Ectodermal cell (in vitro differentiated cells): ENCODE data around the gene ENTHD1.

ENCODE experiments used
- H3K27ac ChIP-seq: 2 replicates; pipeline ENCODE4 v1.7.0; 2013; ENCODE audit warnings: mild to moderate bottlenecking, low read depth, low read length; ENCODE audit not compliant: insufficient read depth, poor library complexity, severe bottlenecking
- H3K27me3 ChIP-seq: 2 replicates; pipeline ENCODE4 v1.7.0; 2013; ENCODE audit warnings: mild to moderate bottlenecking, low read length; ENCODE audit not compliant: insufficient read depth, control insufficient read depth, poor library complexity, severe bottlenecking
- H3K36me3 ChIP-seq: one replicate; pipeline ENCODE4 v1.7.0; 2013; ENCODE audit warnings: low read length; ENCODE audit not compliant: control insufficient read depth, insufficient read depth
- H3K4me1 ChIP-seq: one replicate; pipeline ENCODE4 v1.7.0; 2013; ENCODE audit warnings: low read length; ENCODE audit not compliant: control insufficient read depth, insufficient read depth
- H3K4me3 ChIP-seq: 2 replicates; pipeline ENCODE4 v1.7.0; 2013; ENCODE audit warnings: low read depth, low read length, control low read depth; ENCODE audit not compliant: insufficient read depth
- H3K9me3 ChIP-seq: 2 replicates; pipeline ENCODE4 v1.7.0; 2013; ENCODE audit warnings: mild to moderate bottlenecking, low read length, moderate library complexity; ENCODE audit not compliant: control insufficient read depth
- WGBS, 2 experiments: methylation state at CpG; one replicate each; pipeline ENCODE4 v1.1.7; 2013; ENCODE audit warnings: missing lambda C conversion rate in 2 of 2; 5-methylcytosine and 5-hydroxymethylcytosine counted together

ENTHD1 gene

GRCh38 chr22:39719559-39720450 lies 173.8 kb downstream of the ENTHD1 start:
- WGBS, 2 experiments = 68 to 72% methylated on average over 12 to 15 of the region's 15 CpGs
- Histone ChIP-seq H3K4me1 (no peaks in the 10 kb centered on the region), H3K36me3 (no peaks in the 10 kb centered on the region), H3K9me3 (no peaks in the 10 kb centered on the region), H3K27me3 (peaks cover 3% of the 10 kb centered on the region), H3K27ac (no peak overlapping the region), H3K4me3 (no peak overlapping the region)

GRCh38 chr22:39718921-39719475 lies 174.6 kb downstream of the ENTHD1 start:
- Histone ChIP-seq H3K4me3 (no peak overlapping the region), H3K9me3 (no peaks in the 10 kb centered on the region), H3K36me3 (no peaks in the 10 kb centered on the region), H3K4me1 (no peaks in the 10 kb centered on the region), H3K27ac (no peak overlapping the region), H3K27me3 (peaks cover 3% of the 10 kb centered on the region)
- WGBS, 2 experiments = 93% methylated on average over 8 of the region's 8 CpGs

GRCh38 chr22:39718206-39718605 lies 175.4 kb downstream of the ENTHD1 start:
- H3K9me3 ChIP-seq = no peaks in the 10 kb centered on the region
- 94 to 95% methylated on average over 7 of the region's 7 CpGs for WGBS, 2 experiments
- no peak overlapping the region for H3K27ac ChIP-seq
- H3K27me3 ChIP-seq = peaks cover 3% of the 10 kb centered on the region
- no peaks in the 10 kb centered on the region for H3K36me3 ChIP-seq
- H3K4me1 ChIP-seq = peaks cover 2% of the 10 kb centered on the region
- H3K4me3 ChIP-seq = no peak overlapping the region

- Histone ChIP-seq H3K4me1 (peaks cover 9% of the 10 kb centered on the region), H3K9me3 (no peaks in the 10 kb centered on the region), H3K27ac (no peak overlapping the region), H3K27me3 (peaks cover 1% of the 10 kb centered on the region), H3K4me3 (no peak overlapping the region), H3K36me3 (no peaks in the 10 kb centered on the region)
- 78 to 85% methylated on average over 8 of the region's 8 CpGs for WGBS, 2 experiments
Observed at GRCh38 chr22:39717099-39717498, 176.5 kb downstream of the ENTHD1 start.

GRCh38 chr22:39716534-39716933 lies 177.0 kb downstream of the ENTHD1 start:
- H3K4me3 ChIP-seq = no peak overlapping the region
- H3K27ac ChIP-seq = no peak overlapping the region
- H3K36me3 ChIP-seq = no peaks in the 10 kb centered on the region
- no peaks in the 10 kb centered on the region for H3K9me3 ChIP-seq
- H3K4me1 ChIP-seq = peaks cover 9% of the 10 kb centered on the region
- 94 to 95% methylated on average over 10 of the region's 10 CpGs for WGBS, 2 experiments
- no peaks in the 10 kb centered on the region for H3K27me3 ChIP-seq

DNA sequence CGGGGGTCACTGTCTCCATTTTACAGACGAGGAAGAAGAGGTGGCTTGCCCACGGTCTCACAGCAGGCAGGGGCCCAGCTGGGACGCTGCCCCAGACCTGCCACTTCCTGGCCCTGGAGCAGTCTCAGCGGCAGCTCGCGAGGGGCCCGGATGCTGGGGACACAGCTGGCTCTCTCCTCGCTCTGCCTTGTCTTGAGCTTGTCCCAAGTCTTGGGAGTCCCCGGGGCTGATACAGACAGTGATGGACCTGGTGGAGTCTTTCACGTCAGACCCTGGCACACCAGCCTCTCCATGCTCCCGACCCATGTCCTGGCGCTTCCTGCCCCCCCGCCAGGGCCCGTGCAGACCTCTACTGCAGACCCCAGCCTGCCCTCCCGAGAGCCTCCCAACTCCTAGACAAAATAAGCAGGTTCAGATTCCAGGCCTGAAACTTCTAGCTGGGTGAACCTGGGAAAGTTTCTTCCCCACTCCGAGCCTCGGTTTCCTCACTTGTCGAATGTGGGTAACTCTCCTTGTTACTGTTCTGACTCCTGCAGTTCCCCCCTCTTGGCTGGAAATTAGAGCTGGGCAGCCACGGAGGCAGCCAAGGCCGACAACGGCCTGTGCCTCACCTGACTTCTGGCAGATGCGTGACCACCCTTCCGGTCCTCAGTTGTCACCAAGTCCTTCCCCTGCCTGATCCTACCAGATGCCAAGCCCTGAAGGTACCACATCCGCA lies 177.6 kb downstream of the ENTHD1 start:
- 90 to 91% methylated on average over 25 of the region's 25 CpGs for WGBS, 2 experiments

DNA sequence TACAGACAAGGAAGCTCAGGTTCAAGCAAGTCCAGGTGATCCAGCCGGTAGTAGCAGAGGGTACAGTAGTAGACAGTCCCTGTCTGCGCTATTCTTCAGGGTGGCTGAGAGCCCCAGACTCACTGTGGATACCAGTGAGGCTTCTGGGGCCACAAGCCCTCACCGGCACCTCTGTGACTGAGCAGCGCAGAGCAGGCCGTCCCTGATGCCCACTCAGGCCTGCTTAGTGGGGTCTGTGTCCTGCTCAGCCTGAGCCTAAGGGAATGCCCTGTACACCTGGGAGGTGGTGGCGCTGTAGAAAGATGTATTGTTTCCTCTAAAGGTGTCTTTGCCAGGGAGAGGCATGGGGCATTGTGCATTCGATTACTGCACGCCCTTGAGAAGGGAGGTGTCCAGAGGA lies 179.2 kb downstream of the ENTHD1 start:
- no peaks in the 10 kb centered on the region for H3K9me3 ChIP-seq
- peaks cover 9% of the 10 kb centered on the region for H3K4me1 ChIP-seq
- no peak overlapping the region for H3K4me3 ChIP-seq
- H3K27me3 ChIP-seq = no peaks in the 10 kb centered on the region
- H3K27ac ChIP-seq = no peak overlapping the region
- WGBS, 2 experiments = 93 to 96% methylated on average over 8 of the region's 8 CpGs
- no peaks in the 10 kb centered on the region for H3K36me3 ChIP-seq

More for the DNA sequence above, 177.6 kb downstream of the ENTHD1 start:
- Histone ChIP-seq H3K4me3 (no peak overlapping the region), H3K27me3 (no peaks in the 10 kb centered on the region), H3K36me3 (no peaks in the 10 kb centered on the region), H3K4me1 (peaks cover 9% of the 10 kb centered on the region), H3K9me3 (no peaks in the 10 kb centered on the region), H3K27ac (no peak overlapping the region)

DNA sequence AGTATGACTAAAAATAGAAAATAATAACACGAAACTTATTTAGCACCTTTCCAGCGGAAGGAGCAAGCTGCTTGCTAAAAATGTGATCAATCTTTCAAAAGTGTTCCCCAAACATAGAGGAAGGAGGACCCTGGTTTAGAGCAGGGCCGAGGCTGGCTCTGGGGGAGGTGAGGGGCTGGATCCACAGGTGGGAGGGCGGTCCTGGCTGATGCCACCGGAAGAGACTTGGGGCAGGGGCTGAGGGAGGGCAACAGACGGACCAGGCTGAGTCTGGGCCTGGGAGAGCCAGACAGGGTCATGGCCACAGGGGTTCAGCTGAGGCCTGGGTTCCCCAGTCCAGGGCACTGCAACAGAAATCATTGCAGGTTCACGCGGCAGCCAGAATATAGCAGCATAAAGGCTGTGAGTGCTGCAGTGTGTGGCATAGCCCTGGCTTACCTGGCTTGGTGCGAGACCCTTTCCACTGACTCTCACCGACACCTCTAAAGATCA lies 179.7 kb downstream of the ENTHD1 start:
- Histone ChIP-seq H3K27me3 (no peaks in the 10 kb centered on the region), H3K27ac (no peak overlapping the region), H3K4me1 (peaks cover 9% of the 10 kb centered on the region), H3K9me3 (no peaks in the 10 kb centered on the region), H3K4me3 (no peak overlapping the region), H3K36me3 (no peaks in the 10 kb centered on the region)
- WGBS, 2 experiments = 88 to 92% methylated on average over 10 of the region's 10 CpGs

DNA sequence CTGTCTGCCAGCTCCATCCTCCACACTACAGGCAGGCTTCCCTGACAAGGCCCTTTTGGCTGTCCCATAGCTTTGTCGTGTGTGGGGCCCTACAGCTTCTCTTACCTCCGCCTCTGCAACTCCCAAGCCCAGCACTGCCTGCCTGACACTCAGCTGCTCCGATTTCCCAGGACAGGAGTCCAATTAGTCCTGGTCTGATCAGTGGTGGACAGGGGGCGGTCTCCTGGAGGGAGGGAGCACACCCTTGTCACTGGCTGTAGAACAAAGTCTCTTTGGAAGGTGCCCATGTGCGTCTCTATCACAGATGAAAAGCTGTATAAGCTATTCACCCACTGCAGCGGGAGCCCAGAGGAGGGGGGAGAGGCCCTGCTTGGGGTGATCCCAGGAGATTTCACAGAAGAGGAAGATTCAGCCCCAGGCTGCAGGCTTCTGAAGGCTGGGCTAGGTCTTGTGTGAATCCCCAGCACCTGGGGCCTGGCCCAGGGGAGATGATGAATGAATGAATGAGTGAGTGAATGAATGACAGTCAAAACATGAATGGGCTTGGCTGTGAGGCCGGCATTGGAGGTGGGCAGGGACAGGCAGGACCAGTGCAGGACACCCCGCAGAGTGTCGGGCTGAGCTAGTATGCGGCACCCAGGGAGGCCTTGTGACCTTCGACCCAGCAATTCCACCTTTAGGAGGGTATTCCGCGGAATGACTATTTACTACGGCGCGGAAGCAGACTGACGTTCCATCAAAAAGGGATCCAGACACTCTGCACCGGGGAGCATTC lies 180.6 kb downstream of the ENTHD1 start:
- Histone ChIP-seq H3K9me3 (no peaks in the 10 kb centered on the region), H3K27ac (no peak overlapping the region), H3K36me3 (no peaks in the 10 kb centered on the region), H3K27me3 (no peaks in the 10 kb centered on the region), H3K4me3 (no peak overlapping the region), H3K4me1 (peaks cover 9% of the 10 kb centered on the region)
- WGBS, 2 experiments = 58 to 64% methylated on average over 18 of the region's 18 CpGs
